K562 (cell line): Measurements from ENCODE around the gene OSCAR. TPM values are rescaled to one million over a fixed set of nuclear protein-coding genes. Genes with fewer than 3 reads are reported as not detected.
A peak's percentile ranks its signal among the peaks of the same experiment; 100 is the strongest.

Experiments
- ATAC-seq: fragments of 200-7000 bp; cut with Tn5 transposase; 3 replicates; pipeline ENCODE4 v1.9.1; 2020; ENCODE audit warnings: moderate library complexity
- BruUV-seq: library from RNA; stranded (reverse); fragments of 400-500 nt; replicated peaks from 2 replicates; lab custom pipeline; 2021; lab: Mats Ljungman, UMichigan
- CTCF ChIA-PET: fragments of 300-600 bp; formaldehyde crosslinking; extraction: SDS; loops from one replicate; lab custom pipeline; 2021; ENCODE audit warnings: low intra/inter-chr PET ratio; lab: Yijun Ruan, JAX
- POLR2A ChIA-PET: fragments of 300-600, 350-650 bp; sonication (Branson Sonifier 250); formaldehyde crosslinking; extraction: SDS; loops from one replicate; lab custom pipeline; 2021; ENCODE audit warnings: antibody characterized with exemption, inconsistent platforms; lab: Yijun Ruan, JAX
- DNase-seq, 4 experiments: peaks; one replicate each; pipeline versions ENCODE4 v3.0.0 to v3.0.0-alpha.2; 2011 to 2018; ENCODE audit warnings: low spot score in 3 of 4, mixed read lengths in 3 of 4; ENCODE audit errors: extremely low read depth in 1 of 4
- FAIRE-seq: peaks from 2 replicates; lab custom pipeline; 2011; peaks lifted over from hg19 to GRCh38; lab: Jason Lieb, UNC
- H2AFZ ChIP-seq: 2 replicates; pipeline ENCODE4 v1.6.0; 2011; ENCODE audit warnings: low read depth, low read length, control low read depth, inconsistent platforms
- H3K27ac ChIP-seq: fragments of 200-600 bp; 3 replicates; pipeline ENCODE4 v1.8.0; 2011; ENCODE audit warnings: low read depth, mild to moderate bottlenecking, control low read depth, inconsistent platforms, low read length, moderate library complexity, mixed read lengths; ENCODE audit errors: extremely low read depth
- H3K27me3 ChIP-seq, 2 experiments: fragments of 300-600 bp in 1 of 2; 2 replicates in 1 of 2; 3 replicates in 1 of 2; pipeline versions ENCODE4 v1.6.0 to v1.8.0; 2011; ENCODE audit warnings: inconsistent platforms in 2 of 2, low read length in 2 of 2, mild to moderate bottlenecking in 1 of 2, mixed read lengths in 1 of 2, moderate library complexity in 1 of 2; ENCODE audit not compliant: control insufficient read depth in 2 of 2, insufficient read depth in 2 of 2
- H3K36me3 ChIP-seq: fragments of 300-600 bp; 3 replicates; pipeline ENCODE4 v1.8.0; 2011; ENCODE audit warnings: mild to moderate bottlenecking, low read length, inconsistent platforms; ENCODE audit not compliant: control insufficient read depth, insufficient read depth
- H3K4me1 ChIP-seq, 2 experiments: fragments of 200-600 bp in 1 of 2; replicated peaks in 1 of 2; 2 replicates in 1 of 2; 3 replicates in 1 of 2; pipeline versions ENCODE4 v1.5.1 to v1.8.0; 2011; ENCODE audit warnings: inconsistent platforms in 2 of 2, low read length in 2 of 2, mild to moderate bottlenecking in 1 of 2, mixed read lengths in 1 of 2, moderate library complexity in 1 of 2; ENCODE audit not compliant: control insufficient read depth in 2 of 2, insufficient read depth in 2 of 2
- H3K4me2 ChIP-seq: 2 replicates; pipeline ENCODE4 v1.6.1; 2011; ENCODE audit warnings: low read length, control low read depth, inconsistent platforms, mixed read lengths; ENCODE audit not compliant: insufficient read depth
- H3K4me3 ChIP-seq: fragments of 200-600 bp; sonication (generic), shearing (Covaris generic); 2 replicates; pipeline ENCODE4 v1.5.1; 2016; ENCODE audit warnings: control low read depth, inconsistent platforms
- H3K79me2 ChIP-seq: fragments of 200-600 bp; 3 replicates; pipeline ENCODE4 v1.8.0; 2011; ENCODE audit warnings: low read length, inconsistent platforms; ENCODE audit not compliant: control insufficient read depth, insufficient read depth
- H3K9ac ChIP-seq, 2 experiments: 2 replicates each; pipeline versions ENCODE4 v1.6.0 to v1.6.1; 2011; ENCODE audit warnings: low read depth in 2 of 2, low read length in 2 of 2, control low read depth in 1 of 2, inconsistent platforms in 1 of 2, mild to moderate bottlenecking in 1 of 2, mixed read lengths in 1 of 2; ENCODE audit not compliant: insufficient read depth in 1 of 2
- H3K9me1 ChIP-seq: one replicate; pipeline ENCODE4 v1.6.0; 2011; ENCODE audit warnings: inconsistent platforms, mild to moderate bottlenecking, low read length, moderate library complexity; ENCODE audit not compliant: control insufficient read depth, insufficient read depth
- H3K9me3 ChIP-seq: replicated peaks from 2 replicates; pipeline ENCODE4 v1.5.1; 2011; ENCODE audit warnings: low read depth, low read length, inconsistent platforms; ENCODE audit not compliant: control insufficient read depth, insufficient read depth
- H4K20me1 ChIP-seq: replicated peaks from 2 replicates; pipeline ENCODE4 v1.6.1; 2011; ENCODE audit warnings: low read length, inconsistent platforms, mixed read lengths; ENCODE audit not compliant: control insufficient read depth, insufficient read depth
- CBFA2T3 ChIP-seq: fragments of 450-650 bp; IDR thresholded peaks from 2 replicates; pipeline ENCODE4 v1.6.1; 2017
- FOS ChIP-seq: IDR thresholded peaks from 3 replicates; pipeline ENCODE4 v1.6.1; 2011; ENCODE audit not compliant: insufficient read length; ENCODE audit errors: extremely low read depth
- GTF2F1 ChIP-seq: IDR thresholded peaks from 2 replicates; pipeline ENCODE4 v1.6.1; 2011; ENCODE audit warnings: low read depth, low read length, improper control_type of control experiment
- MAFF ChIP-seq: IDR thresholded peaks from 2 replicates; pipeline ENCODE4 v1.6.1; 2012; ENCODE audit warnings: low read length, improper control_type of control experiment
- POLR2G ChIP-seq: fragments of 200-400 bp; formaldehyde crosslinking; IDR thresholded peaks from 2 replicates; pipeline ENCODE4 v1.6.1; 2017; ENCODE audit warnings: low read depth, mild to moderate bottlenecking, antibody characterized with exemption, low read length, moderate library complexity
- RBFOX2 ChIP-seq: fragments of 200-400 bp; formaldehyde crosslinking; IDR thresholded peaks from 2 replicates; pipeline ENCODE4 v1.6.1; 2017; ENCODE audit warnings: low read depth, mild to moderate bottlenecking, low read length, moderate library complexity
- STAT6 ChIP-seq: sonication (generic); formaldehyde crosslinking; IDR thresholded peaks from 2 replicates; pipeline ENCODE4 v1.8.1; 2023; ENCODE audit warnings: mild to moderate bottlenecking, missing genetic modification reagents
- XRCC4 ChIP-seq: IDR thresholded peaks from one replicate; pipeline ENCODE4 v1.6.1; 2011; ENCODE audit not compliant: insufficient read depth, insufficient read length; ENCODE audit errors: extremely low read depth
- ZNF592 ChIP-seq: fragments of 450-650 bp; IDR thresholded peaks from 2 replicates; pipeline ENCODE4 v1.6.1; 2017; ENCODE audit warnings: antibody characterized with exemption, mild to moderate bottlenecking
- WGBS: fragments of 100-300 bp; shearing (Covaris generic); methylation state at CpG from one replicate; pipeline ENCODE4 v1.1.6; 2016; ENCODE audit warnings: low coverage, mixed read lengths; ENCODE audit not compliant: insufficient coverage; ENCODE audit errors: missing lambda C conversion rate; 5-methylcytosine and 5-hydroxymethylcytosine counted together
- in situ Hi-C: fragments of 300-500 bp; cut with MboI; formaldehyde crosslinking; loops from 4 replicates; pipeline ENCODE4 v1.15.0; 2018; ENCODE audit warnings: inconsistent platforms, mixed read lengths
- intact Hi-C: fragments of 100-400 bp; cut with micrococcal nuclease; formaldehyde crosslinking; loops from 2 replicates; pipeline ENCODE4 v1.14.2; 2022
- polyA plus RNA-seq, 8 experiments: library from polyadenylated mRNA; depleted of rRNA in 4 of 8; stranded (reverse) in 5 of 8; unstranded in 3 of 8; fragments of >200 nt; fragmentation: Nextera tagmentation in 2 of 8; fragmentation: Illumina TruSeq in 1 of 8; extraction: Ambion mirVana in 2 of 8; extraction: Trizol in 1 of 8; gene quantifications; 2 replicates each; pipeline versions ENCODE4 v1.2.1 to v1.2.3, GENCODE V29; 2011 to 2014; ENCODE audit warnings: inconsistent platforms in 1 of 8, missing spikeins in 1 of 8
- total RNA-seq, 7 experiments: library from RNA; depleted of rRNA in 6 of 7; stranded (reverse); fragments of >200 nt in 6 of 7; fragmentation: Illumina TruSeq in 2 of 7; extraction: Trizol in 2 of 7; gene quantifications; 2 replicates each; pipeline versions ENCODE4 v1.2.1 to v1.2.3, GENCODE V29; 2011 to 2021; ENCODE audit warnings: low replicate concordance in 1 of 7

OSCAR gene
- total and polyA plus RNA-seq, 9 of the 15 experiments (the other 6 are each of a cell fraction or from before 2014, with no cell fraction given), result 0.09 to 0.62 (median 0.13) TPM; not detected in 5

- TF ChIP-seq RBFOX2, result peak; percentile 50; the same call in 1 of the 2 replicates
- peak; percentile 52; the same call in 1 of the 2 replicates for TF ChIP-seq POLR2G
- TF ChIP-seq FOS, result no peak
- TF ChIP-seq CBFA2T3, result no peak
- no peak for TF ChIP-seq GTF2F1
- TF ChIP-seq, all 486 proteins: peak for 2
- peak in 2 of 4 experiments; percentile 49 to 56 for DNase-seq
- POLR2A ChIA-PET, result interaction anchor here (0.5 to 1.1 kb wide), 2 partner anchors 11 to 36 kb away, joined by 3 read pairs; no protein-coding TSS in a partner anchor
- no peak overlapping the region for H3K4me3 ChIP-seq
- H3K79me2 ChIP-seq, result peaks cover 9% of the 10 kb centered on the region
- 93% methylated on average over 4 of the region's 6 CpGs for WGBS
- no peaks in the 10 kb centered on the region for H3K9me1 ChIP-seq
- in situ Hi-C loops (no loop called here), intact Hi-C loops (no loop called here)
- peak; percentile 62 for ATAC-seq
- no peaks in the 10 kb centered on the region for H3K9me3 ChIP-seq
- peaks cover 75% of the 10 kb centered on the region; the same call in 2 of the 3 replicates for H3K36me3 ChIP-seq
- no TSS peak for BruUV-seq
- CTCF ChIA-PET, result no interaction called here
- H3K4me1 ChIP-seq, result peaks cover 0 to 20% of the 10 kb centered on the region in 2 experiments; a peak in 3 of 5 replicates
- H3K27me3 ChIP-seq, result no peaks in the 10 kb centered on the region
- H3K4me2 ChIP-seq, result no peak overlapping the region
- H3K27ac ChIP-seq, result no peak overlapping the region
- no peak for FAIRE-seq
- no peak overlapping the region for H2AFZ ChIP-seq
- peaks cover 3% of the 10 kb centered on the region; the same call in 1 of the 2 replicates for H4K20me1 ChIP-seq
- H3K9ac ChIP-seq, result no peak overlapping the region; a peak in 1 of 4 replicates
These were observed 9.0 kb upstream of the OSCAR start for GRCh38 chr19:54109651-54110050.

- ATAC-seq, result no peak
- BruUV-seq, result no TSS peak
- no peaks in the 10 kb centered on the region for H3K27me3 ChIP-seq
- ChIA-PET POLR2A (no interaction called here), CTCF (no interaction called here)
- intact Hi-C loops, result no loop called here
- H3K36me3 ChIP-seq, result peaks cover 75% of the 10 kb centered on the region; the same call in 2 of the 3 replicates
- peaks cover 0 to 22% of the 10 kb centered on the region in 2 experiments; a peak in 3 of 5 replicates for H3K4me1 ChIP-seq
- no peaks in the 10 kb centered on the region for H3K9me3 ChIP-seq
- H4K20me1 ChIP-seq, result peaks cover 3% of the 10 kb centered on the region; the same call in 1 of the 2 replicates
- H3K4me2 ChIP-seq, result no peak overlapping the region
- H3K79me2 ChIP-seq, result peaks cover 15% of the 10 kb centered on the region
- peak in 1 of 4 experiments; percentile 4 for DNase-seq
- H3K9me1 ChIP-seq, result no peaks in the 10 kb centered on the region
- H2AFZ ChIP-seq, result no peak overlapping the region
- no peak overlapping the region for H3K4me3 ChIP-seq
- no peak overlapping the region for H3K9ac ChIP-seq
- no peak for FAIRE-seq
- H3K27ac ChIP-seq, result no peak overlapping the region
- in situ Hi-C loops, result no loop called here
- 82% methylated on average over 6 of the region's 7 CpGs for WGBS
- TF ChIP-seq XRCC4, result no peak
- TF ChIP-seq STAT6 (CRISPR knock-in tag), result no peak
- TF ChIP-seq MAFF, result 0 out of 2 replicates have a peak, but pooled peaks have one; percentile 23
- no peak for TF ChIP-seq ZNF592
These were observed 7.9 kb upstream of the OSCAR start for GRCh38 chr19:54108496-54108895.
